Heart right ventricle (tissue), 16 donors: ENCODE data around the gene FUZ. TPM values are rescaled to one million over a fixed set of nuclear protein-coding genes. Genes with fewer than 3 reads are reported as not detected.
"Not testable (repeated sequence)": the region's sequence is repeated elsewhere in the genome, so short reads cannot be mapped to it uniquely, and the experiment has no call there.

Source experiments
- ATAC-seq, 8 donors: fragments of 200-7000 bp; cut with Tn5 transposase; one replicate each; pipeline ENCODE4 v1.9.1; 2020; ENCODE audit warnings: mild to moderate bottlenecking in 8 of 8, moderate library complexity in 8 of 8, moderate number of reproducible peaks in 1 of 8
- DNase-seq, 2 donors: peaks; one replicate each; pipeline ENCODE4 v3.0.0-alpha.2; 2020
- H3K27ac ChIP-seq, 10 donors: fragments of 200-600 bp; sonication (generic) in 2 of 10; one replicate each; pipeline versions ENCODE4 v1.5.0 to v1.8.0; 2020 to 2022; ENCODE audit warnings: mild to moderate bottlenecking in 3 of 10
- H3K27me3 ChIP-seq, 7 donors: fragments of 200-600 bp; one replicate each; pipeline ENCODE4 v1.8.0; 2021 to 2022; ENCODE audit warnings: mild to moderate bottlenecking in 2 of 7
- H3K36me3 ChIP-seq, 9 donors: fragments of 200-600 bp; sonication (generic) in 1 of 9; one replicate each; pipeline versions ENCODE4 v1.5.0 to v1.8.0; 2020 to 2022; ENCODE audit warnings: mild to moderate bottlenecking in 2 of 9
- H3K4me1 ChIP-seq, 9 donors: fragments of 200-600 bp; sonication (generic) in 1 of 9; one replicate each; pipeline versions ENCODE4 v1.5.0 to v1.8.0; 2020 to 2022; ENCODE audit warnings: mild to moderate bottlenecking in 4 of 9
- H3K4me3 ChIP-seq, 10 donors: fragments of 200-600 bp; sonication (generic) in 2 of 10; one replicate each; pipeline versions ENCODE4 v1.5.0 to v1.8.0; 2020 to 2022; ENCODE audit warnings: mild to moderate bottlenecking in 7 of 10, moderate library complexity in 2 of 10
- H3K9me3 ChIP-seq, 11 donors: fragments of 200-600 bp in 10 of 11; sonication (generic) in 2 of 11; one replicate each; pipeline versions ENCODE4 v1.5.0 to v1.8.0; 2013 to 2022; ENCODE audit warnings: mild to moderate bottlenecking in 2 of 11, control low read depth in 1 of 11, moderate library complexity in 1 of 11
- CTCF ChIP-seq, 9 donors: fragments of 200-600 bp; sonication (generic) in 2 of 9; IDR thresholded peaks; one replicate each; pipeline versions ENCODE4 v1.5.0 to v1.8.0; 2021 to 2022; ENCODE audit warnings: antibody characterized with exemption in 9 of 9, mild to moderate bottlenecking in 5 of 9, moderate library complexity in 1 of 9
- WGBS, 2 donors: extraction: QIAGEN DNeasy Blood & Tissue Kit; methylation state at CpG; one replicate each; pipeline ENCODE4 v1.1.7; 2013; ENCODE audit warnings: inconsistent platforms in 1 of 2; 5-methylcytosine and 5-hydroxymethylcytosine counted together
- intact Hi-C, 10 donors: fragments of 100-400 bp; cut with DNase I; formaldehyde crosslinking; loops; one replicate each; pipeline versions ENCODE4 v1.11.1 to v1.14.2; 2022
- polyA plus RNA-seq, 2 donors: library from polyadenylated mRNA; stranded (reverse); fragments of 200-250 nt; gene quantifications; one replicate each; pipeline ENCODE4 v1.2.3, GENCODE V29; 2013
- total RNA-seq, 10 donors: library from RNA; stranded (reverse); fragmentation: NEBNext Ultra II Directional in 3 of 10; extraction: Animal tissue kit (Norgen Biotek cat#: 25700) in 3 of 10; gene quantifications; one replicate each; pipeline versions ENCODE4 v1.2.1 to v1.2.4, GENCODE V29; 2021 to 2023
- donor health status: Arrhythmogenic right ventricular cardiomyopathy.
- donor health status: ischemic (EF 13 %, LVEDD 7.1; RV severe dilation, severe dysfunction).
- donor health status: healthy with polysubstance abuse.
- donor health status: DM: no; HTN: yes; CAD: no.
- donor health status: DM: no; HTN: no; CAD: no.
- donor health status: ischemic (EF 25% LVEDD 6.9; RV normal size, moderate dysfunction).
- donor health status: ischemic (EF 25% LVEDD 5.7; RV mildly dilated, moderate dysfunction).
- donor health status: healthy.
- donor health status: DM: yes; HTN: yes; CAD: no.
- donor health status: Ischemic cardiomyopathy.
- donor health status: ischemic (EF 35%, LVEDD 5.7; RV mildly dilated, moderate dysfunction).
- donor health status: nonischemic (EF 11% LVEDD 7.7; RV severe dilation, severe dysfunction).
- donor health status: DM: yes; HTN: yes; CAD: no.
- donor health status: PGD.
- donor health status: ischemic (EF 29% LVEDD 5.4; RV normal size, mild dysfunction).
- donor health status: nonischemic (EF 23%, LVEDD 6.1; RV moderate dilation, normal function).

Gene FUZ
- total and polyA plus RNA-seq, 12 donors, result 11.4 to 24.1 (median 14.9) TPM

GRCh38 chr19:49824662-49825061 is 11.6 kb upstream of the FUZ start:
- ATAC-seq, result no peak
- no peaks in the 10 kb centered on the region for H3K9me3 ChIP-seq
- no peak overlapping the region for H3K27ac ChIP-seq
- 87 to 89% methylated on average over 6 of the region's 6 CpGs for WGBS, 2 donors
- peaks cover 0 to 76% (median 6%) of the 10 kb centered on the region in 9 donors for H3K36me3 ChIP-seq
- TF ChIP-seq CTCF (IDR thresholded peaks at IDR 0.05), result no peak
- no peaks in the 10 kb centered on the region for H3K27me3 ChIP-seq
- no peak overlapping the region for H3K4me3 ChIP-seq
- no peak for DNase-seq
- intact Hi-C loops, result no loop called here
- peaks cover 0 to 21% (median 12%) of the 10 kb centered on the region in 9 donors for H3K4me1 ChIP-seq

- Histone ChIP-seq H3K27ac (no peak overlapping the region), H3K9me3 (no peaks in the 10 kb centered on the region), H3K4me3 (no peak overlapping the region), H3K36me3 (peaks cover 0 to 64% (median 2%) of the 10 kb centered on the region in 9 donors), H3K27me3 (no peaks in the 10 kb centered on the region), H3K4me1 (peaks cover 5 to 31% (median 22%) of the 10 kb centered on the region in 9 donors)
- DNase-seq, result no peak
- 91 to 95% methylated on average over 12 of the region's 12 CpGs for WGBS, 2 donors
- ATAC-seq, result no peak
- intact Hi-C loops, result no loop called here
- no peak for TF ChIP-seq CTCF (IDR thresholded peaks at IDR 0.05)
These were observed 10.4 kb upstream of the FUZ start for GRCh38 chr19:49823472-49823871.

DNA sequence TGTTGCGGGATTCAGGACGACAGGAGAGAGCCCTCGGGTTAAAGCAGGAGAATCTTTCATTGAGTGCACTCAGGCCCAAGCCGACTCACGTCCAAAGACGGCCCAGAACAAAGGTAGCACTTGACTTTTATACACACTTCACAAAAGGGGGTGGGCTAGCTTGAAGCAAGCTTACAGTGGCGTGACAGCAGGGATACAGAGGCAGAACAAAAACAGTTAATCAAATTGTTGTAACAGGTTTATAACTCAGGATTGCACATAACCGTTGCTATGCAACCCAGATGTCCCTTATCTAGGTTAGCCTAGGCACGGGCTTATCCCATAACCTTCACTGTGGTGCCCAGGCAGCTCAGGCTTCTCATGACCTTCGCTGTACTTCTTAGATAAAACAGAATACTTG is 7.0 kb upstream of the FUZ start:
- WGBS, 2 donors, result 40 to 60% methylated on average over 10 of the region's 10 CpGs
- H3K36me3 ChIP-seq, result peaks cover 0 to 40% (median 0%) of the 10 kb centered on the region in 9 donors
- peak overlapping the region in 1 of 10 donors; percentile 93 for H3K4me3 ChIP-seq
- DNase-seq, result no peak
- no peaks in the 10 kb centered on the region for H3K9me3 ChIP-seq
- no peak for TF ChIP-seq CTCF (IDR thresholded peaks at IDR 0.05)
- intact Hi-C loops, result no loop called here
- peak overlapping the region in 9 of 10 donors; percentile 40 to 98 (median 95) for H3K27ac ChIP-seq
- H3K4me1 ChIP-seq, result peaks cover 5 to 37% (median 30%) of the 10 kb centered on the region in 9 donors
- no peaks in the 10 kb centered on the region for H3K27me3 ChIP-seq
- ATAC-seq, result no peak

- 65 to 68% methylated on average over 7 of the region's 7 CpGs for WGBS, 2 donors
- DNase-seq, ATAC-seq, H3K9me3 ChIP-seq, H3K27me3 ChIP-seq: not testable (repeated sequence)
- peak overlapping the region in 8 of 10 donors; percentile 49 to 93 (median 88) for H3K4me3 ChIP-seq
- intact Hi-C loops, result loop anchor here in 5 of 10 donors (2.0 to 5.0 kb wide), 4 partner anchors 31 to 49 kb away; partner anchors contain the start of genes PNKP (in 4 of the 5) and PTOV1 (in 2 of the 5)
- H3K4me1 ChIP-seq, result peaks cover 5 to 37% (median 30%) of the 10 kb centered on the region in 9 donors
- peak overlapping the region in 8 of 10 donors; percentile 92 to 98 (median 96) for H3K27ac ChIP-seq
- H3K36me3 ChIP-seq, result peaks cover 0 to 35% (median 0%) of the 10 kb centered on the region in 9 donors
These were observed 6.5 kb upstream of the FUZ start for GRCh38 chr19:49819452-49820115.
